ENCODE data around the gene ZRANB1. TPM values are rescaled to one million over a fixed set of nuclear protein-coding genes. Genes with fewer than 3 reads are reported as not detected.
A peak's percentile ranks its signal among the peaks of the same experiment; 100 is the strongest.

ZRANB1 gene
- total and polyA plus RNA-seq, 2 of the 4 experiments (the other 2 are of a cell fraction) = 11.2 to 24.7 TPM

- CTCF ChIA-PET = no interaction called here
Observed at GRCh38 chr10:125025341-125025740, 83.4 kb downstream of the ZRANB1 start.

More at GRCh38 chr10:125025341-125025740, 83.4 kb downstream of the ZRANB1 start:
- Histone ChIP-seq H3K9me3 (ENCODE audit: control insufficient read depth, insufficient read depth, low read length) (no peaks in the 10 kb centered on the region), H3K56ac (ENCODE audit: extremely low read depth, insufficient read depth, low read length) (no peak overlapping the region), H3K4ac (ENCODE audit: low read depth, low read length) (0 out of 2 replicates have a peak overlapping the region, but pooled peaks have one; percentile 23), H2AK5ac (ENCODE audit: low read depth, low read length) (peak overlapping the region; percentile 6; the same call in 1 of the 2 replicates), H3K27ac (ENCODE audit: insufficient read depth, low read length) (peak overlapping the region; percentile 25; the same call in 1 of the 2 replicates), H3K79me1 (ENCODE audit: low read depth in 1 of 2, low read length in 2 of 2) (peaks cover 49 to 97% of the 10 kb centered on the region in 2 experiments), H3K36me3 (ENCODE audit: control insufficient read depth, insufficient read depth, low read length) (peaks cover 21% of the 10 kb centered on the region), H4K8ac (ENCODE audit: low read depth in 2 of 2, low read length in 2 of 2) (0 out of 4 replicates have a peak overlapping the region, but pooled peaks of 1 of the 2 experiments have one; percentile 2), H3K9ac (ENCODE audit: low read depth, low read length) (no peak overlapping the region), H2BK120ac (ENCODE audit: low read depth, low read length) (0 out of 2 replicates have a peak overlapping the region, but pooled peaks have one; percentile 3), H4K91ac (ENCODE audit: insufficient read depth, low read depth, low read length) (no peak overlapping the region), H2BK5ac (ENCODE audit: low read depth, low read length, poor library complexity, severe bottlenecking) (no peak overlapping the region), H3K18ac (ENCODE audit: low read depth, low read length) (peak overlapping the region; percentile 14; the same call in 1 of the 2 replicates), H2AFZ (replicated peaks; ENCODE audit: low read length, poor library complexity) (no peak overlapping the region), H4K20me1 (ENCODE audit: insufficient read depth, low read length) (peaks cover 96% of the 10 kb centered on the region), H2BK15ac (ENCODE audit: low read depth, low read length) (no peak overlapping the region), H3K14ac (replicated peaks; ENCODE audit: low read depth, low read length) (no peak overlapping the region), H3K9me1 (ENCODE audit: insufficient read depth, low read length) (peaks cover 32% of the 10 kb centered on the region), H3K4me2 (ENCODE audit: low read depth, low read length) (peak overlapping the region; percentile 65), H3K27me3 (ENCODE audit: control insufficient read depth, insufficient read depth, low read length) (no peaks in the 10 kb centered on the region), H2AK9ac (replicated peaks; ENCODE audit: low read depth, low read length, poor library complexity) (peak overlapping the region; percentile 79), H3K4me3 (ENCODE audit: insufficient read depth, low read depth, low read length) (no peak overlapping the region), H2BK20ac (ENCODE audit: low read depth, low read length) (no peak overlapping the region), H3K4me1 (ENCODE audit: control insufficient read depth, insufficient read depth, low read length) (peaks cover 26% of the 10 kb centered on the region), H3K23ac (ENCODE audit: low read depth, low read length) (no peak overlapping the region; the same call in 1 of the 2 replicates), H4K5ac (ENCODE audit: low read depth, low read length) (no peak overlapping the region; the same call in 1 of the 2 replicates)
- no CpG with 5 or more reads among the region's 12 CpGs for WGBS, 2 experiments (ENCODE audit: extremely low coverage in 2 of 2, insufficient read length in 1 of 2)
- no TSS peak for BruUV-seq (replicated peaks)
- intact Hi-C loops (cut with micrococcal nuclease) (no loop called here), dilution Hi-C loops (cut with HindIII; ENCODE audit: low sequenced_read_pairs, unreplicated experiment) (no loop called here), in situ Hi-C loops (cut with MboI; ENCODE audit: low sequenced_read_pairs) (no loop called here)
- POLR2A ChIA-PET (ENCODE audit: unreplicated experiment) = no interaction called here
- peak; percentile 69 for DNase-seq
- ATAC-seq (ENCODE audit: low read depth) = peak; percentile 43
- peak; percentile 71 for TF ChIP-seq CEBPB (IDR thresholded peaks at IDR 0.05; ENCODE audit: low read depth, low read length)
- no peak for TF ChIP-seq RFX5 (IDR thresholded peaks at IDR 0.05; ENCODE audit: low read depth, low read length)

All from IMR-90 (cell line).